ENCODE results near the gene ATF6.
A peak's percentile ranks its signal among the peaks of the same experiment; 100 is the strongest.
"Not testable (repeated sequence)": the region's sequence is repeated elsewhere in the genome, so short reads cannot be mapped to it uniquely, and the experiment has no call there.

The ATF6 gene

DNA sequence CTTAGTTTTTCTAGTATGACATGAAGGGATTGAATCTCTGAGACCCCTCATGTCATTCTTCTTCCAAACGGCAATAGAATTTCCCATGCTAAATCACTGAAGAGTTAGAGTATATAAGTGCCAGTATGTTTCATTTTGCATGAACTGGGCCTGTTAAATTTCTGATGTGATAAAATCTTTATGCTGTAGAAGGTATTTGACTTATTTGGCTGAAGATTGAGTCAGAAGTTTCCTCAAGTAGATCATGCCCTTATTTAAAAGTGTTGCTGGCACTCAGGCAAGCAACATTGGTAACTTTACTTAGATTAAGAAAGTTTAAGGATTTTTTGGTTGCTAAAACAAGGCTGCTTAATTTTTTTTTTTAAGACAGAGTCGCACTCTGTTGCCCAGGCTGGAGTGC, 13.3 kb downstream of the ATF6 start:
- no peak for DNase-seq (ENCODE audit: low read depth, low spot score)

- no peak for DNase-seq (ENCODE audit: low read depth, low spot score)
These were observed 15.9 kb downstream of the ATF6 start for GRCh38 chr1:161781995-161782394.

GRCh38 chr1:161782886-161783285, 16.8 kb downstream of the ATF6 start:
- DNase-seq (ENCODE audit: low read depth, low spot score) = no peak

GRCh38 chr1:161784968-161785367, 18.8 kb downstream of the ATF6 start:
- DNase-seq (ENCODE audit: low read depth, low spot score) = no peak

DNA sequence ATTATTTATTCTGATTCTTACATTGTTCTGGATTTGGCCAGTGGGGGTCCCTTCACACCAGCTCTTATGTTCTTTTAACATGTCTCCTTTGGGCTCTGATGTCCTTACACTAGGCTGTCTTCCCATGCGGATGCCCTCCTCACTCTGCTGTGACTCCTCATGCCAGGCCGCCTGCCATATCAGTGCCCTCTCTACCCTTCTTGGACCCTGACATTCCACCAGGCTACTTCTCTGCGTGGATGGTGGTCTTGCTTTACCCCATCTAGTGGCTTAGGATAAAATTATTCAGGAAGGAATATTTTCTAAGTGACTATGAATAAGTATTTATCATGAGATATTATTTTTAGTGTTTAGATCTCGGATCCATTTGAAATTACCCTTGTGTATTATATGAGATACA, 21.2 kb downstream of the ATF6 start:
- no peak for DNase-seq (ENCODE audit: low read depth, low spot score)

- DNase-seq (ENCODE audit: low read depth, low spot score) = no peak
These were observed 24.6 kb downstream of the ATF6 start for GRCh38 chr1:161790587-161791317.

DNA sequence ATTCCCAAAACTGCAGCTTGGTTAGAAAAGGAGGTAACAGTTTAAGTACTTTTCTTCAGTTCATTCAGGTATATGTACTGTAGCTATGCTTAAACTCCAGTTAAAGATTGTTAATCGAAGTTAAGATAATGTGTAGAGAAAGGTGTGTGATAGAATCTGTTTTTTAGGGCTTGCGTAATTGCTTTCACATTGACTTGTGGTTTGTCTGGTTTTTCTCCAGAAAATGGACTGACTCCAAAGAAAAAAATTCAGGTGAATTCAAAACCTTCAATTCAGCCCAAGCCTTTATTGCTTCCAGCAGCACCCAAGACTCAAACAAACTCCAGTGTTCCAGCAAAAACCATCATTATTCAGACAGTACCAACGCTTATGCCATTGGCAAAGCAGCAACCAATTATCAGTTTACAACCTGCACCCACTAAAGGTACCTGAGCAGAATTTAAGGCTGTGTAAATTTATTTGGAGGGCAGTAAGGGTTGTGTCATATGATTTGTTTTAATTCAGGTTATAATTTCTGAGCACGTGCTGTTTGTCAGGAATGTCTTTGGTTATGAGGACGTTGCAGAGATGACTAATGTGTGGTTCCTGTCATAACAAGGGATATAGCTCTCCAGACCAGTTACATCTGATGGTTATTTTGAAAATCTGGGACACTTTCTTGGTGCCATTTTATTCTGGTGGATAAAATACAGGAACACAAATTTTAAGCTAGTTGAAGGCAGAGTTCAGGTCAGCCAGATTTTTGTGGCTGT, 26.0 kb downstream of the ATF6 start:
- DNase-seq (ENCODE audit: low read depth, low spot score) = peak; percentile 16

- DNase-seq (ENCODE audit: low read depth, low spot score) = peak; percentile 82
These were observed 26.6 kb downstream of the ATF6 start for GRCh38 chr1:161792740-161793139.

- DNase-seq (ENCODE audit: low read depth, low spot score) = no peak
These were observed 33.7 kb downstream of the ATF6 start for GRCh38 chr1:161799792-161800191.

GRCh38 chr1:161801955-161802354, 35.8 kb downstream of the ATF6 start:
- DNase-seq (ENCODE audit: low read depth, low spot score) = peak; percentile 23

DNA sequence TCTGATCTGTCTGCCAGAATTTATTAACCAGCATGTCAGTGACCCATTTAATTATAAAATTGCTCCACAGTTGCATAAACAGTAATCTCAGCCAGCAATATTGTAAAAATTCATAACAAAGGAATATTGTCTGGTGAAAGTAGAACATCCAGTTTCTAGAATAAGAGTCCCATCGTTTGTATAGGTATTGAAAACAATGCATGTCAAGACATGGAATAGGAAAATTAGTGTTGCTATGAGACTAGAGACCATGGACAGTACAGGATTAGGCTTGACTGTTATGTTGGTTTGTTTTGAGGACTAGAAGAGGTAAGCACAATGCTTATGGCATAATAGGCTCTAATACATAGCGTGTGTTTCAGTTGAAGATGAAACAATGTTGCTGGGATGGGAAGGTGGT, 37.1 kb downstream of the ATF6 start:
- DNase-seq (ENCODE audit: low read depth, low spot score) = no peak

GRCh38 chr1:161805399-161806197, 39.5 kb downstream of the ATF6 start:
- no peak for DNase-seq (ENCODE audit: low read depth, low spot score)

GRCh38 chr1:161809202-161809601, 43.1 kb downstream of the ATF6 start:
- DNase-seq (ENCODE audit: low read depth, low spot score) = not testable (repeated sequence)

DNA sequence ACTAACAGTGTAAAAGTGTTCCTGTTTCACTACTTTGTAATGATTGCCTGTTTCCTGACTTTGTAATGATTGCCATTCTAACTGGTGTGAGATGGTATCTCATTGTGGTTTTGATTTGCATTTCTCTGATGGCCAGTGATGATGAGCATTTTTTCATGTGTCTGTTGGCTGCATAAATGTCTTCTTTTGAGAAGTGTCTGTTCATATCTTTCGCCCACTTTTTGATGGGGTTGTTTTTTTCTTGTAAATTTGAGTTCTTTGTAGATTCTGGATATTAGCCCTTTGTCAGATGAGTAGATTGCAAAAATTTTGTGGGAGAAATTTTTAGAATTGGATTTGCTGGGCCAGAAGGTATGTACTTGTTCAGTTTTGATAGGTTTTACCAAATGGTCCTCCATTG, 43.5 kb downstream of the ATF6 start:
- not testable (repeated sequence) for DNase-seq (ENCODE audit: low read depth, low spot score)

GRCh38 chr1:161810780-161811179, 44.7 kb downstream of the ATF6 start:
- DNase-seq (ENCODE audit: low read depth, low spot score) = no peak

DNA sequence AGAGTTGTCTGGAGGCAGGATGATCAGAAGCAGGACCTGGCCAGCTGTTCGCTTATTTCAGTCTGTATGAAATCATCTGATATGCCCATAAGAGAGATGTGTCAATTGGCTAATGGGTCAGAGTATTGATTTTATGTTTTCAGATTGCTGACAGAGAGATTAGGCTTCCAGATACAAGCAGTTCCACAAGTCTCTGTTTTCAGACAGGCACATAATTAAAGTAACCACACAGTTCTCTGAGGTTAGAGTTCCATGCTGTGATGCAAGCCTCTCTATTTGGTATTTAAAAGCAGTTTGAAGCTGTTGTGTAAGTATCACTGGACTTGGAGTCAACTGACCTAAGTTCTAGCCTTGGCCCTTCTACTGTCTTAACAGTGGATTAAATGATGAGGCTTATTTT, 50.1 kb downstream of the ATF6 start:
- DNase-seq (ENCODE audit: low read depth, low spot score) = peak; percentile 50

DNA sequence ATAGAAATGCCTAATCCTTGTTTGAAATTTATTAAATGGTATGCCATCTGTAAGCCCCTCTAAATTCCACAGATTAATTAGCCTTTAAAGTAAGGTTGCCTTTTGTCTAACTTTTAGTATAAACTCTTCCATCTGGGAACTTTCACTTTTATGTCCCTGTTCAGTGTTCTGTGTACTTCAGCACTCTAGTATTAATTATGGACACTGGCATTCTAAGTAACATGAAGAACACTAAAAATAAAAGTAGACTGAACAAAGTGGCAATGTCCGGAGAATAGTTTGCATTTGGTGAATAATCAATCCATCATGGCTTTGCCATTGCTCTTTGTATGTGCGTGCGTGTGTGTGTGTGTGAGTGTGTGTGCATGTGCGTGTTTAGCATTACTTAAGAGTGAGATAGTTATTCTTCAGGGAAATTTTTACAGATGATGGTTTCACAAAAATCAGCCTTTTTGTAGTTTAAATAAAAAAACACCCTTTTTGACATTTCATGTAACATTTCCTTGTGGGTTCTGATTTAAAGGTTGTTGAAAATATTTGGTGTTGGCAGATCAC, 51.1 kb downstream of the ATF6 start:
- no peak for DNase-seq (ENCODE audit: low read depth, low spot score)

- no peak for DNase-seq (ENCODE audit: low read depth, low spot score)
These were observed 54.8 kb downstream of the ATF6 start for GRCh38 chr1:161820914-161821313.

DNA sequence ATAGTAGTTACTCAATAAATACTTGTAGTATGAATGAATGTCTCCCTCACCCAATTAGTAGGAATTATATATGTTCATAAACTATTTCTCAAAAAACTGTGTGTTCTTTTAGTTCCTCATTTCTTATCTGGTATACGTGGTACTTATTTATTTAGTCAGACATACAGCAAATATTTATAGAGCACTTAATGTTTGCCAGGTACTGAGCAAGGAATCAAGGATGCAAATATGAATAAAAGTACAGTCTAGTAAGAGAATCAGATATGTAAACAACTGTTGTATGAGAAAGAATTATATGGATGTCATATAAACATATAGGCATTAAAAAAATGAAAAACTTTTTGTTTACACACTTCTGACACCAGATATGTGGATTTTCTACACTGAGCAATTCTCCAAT, 58.5 kb downstream of the ATF6 start:
- no peak for DNase-seq (ENCODE audit: low read depth, low spot score)

DNA sequence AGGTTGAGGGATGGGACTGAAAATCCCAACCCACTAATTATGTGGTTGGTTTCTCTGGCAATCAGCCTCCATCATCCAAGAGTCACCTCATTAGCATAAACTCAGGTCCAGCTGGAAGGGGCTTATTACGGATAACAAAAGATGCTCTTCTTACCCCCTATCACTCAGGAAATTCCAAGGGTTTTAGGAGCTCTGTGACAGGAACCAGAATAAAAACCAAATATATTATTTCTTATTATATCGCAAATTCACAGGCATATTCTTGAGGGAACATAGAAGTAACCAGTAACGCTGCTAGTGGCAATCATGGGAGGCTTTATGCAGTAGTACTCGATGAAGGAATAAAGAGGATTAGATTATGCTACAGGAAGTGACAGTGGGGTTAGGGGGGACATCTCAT, 59.7 kb downstream of the ATF6 start:
- DNase-seq (ENCODE audit: low read depth, low spot score) = no peak

GRCh38 chr1:161826478-161826877, 60.4 kb downstream of the ATF6 start:
- no peak for DNase-seq (ENCODE audit: low read depth, low spot score)

- no peak for DNase-seq (ENCODE audit: low read depth, low spot score)
These were observed 61.7 kb downstream of the ATF6 start for GRCh38 chr1:161827786-161828185.
